Fibroblast of mammary gland (primary cell): ENCODE data around the gene TRIM41.

Source experiments
- DNase-seq: peaks from one replicate; pipeline ENCODE4 v3.0.0-alpha.2; 2010; ENCODE audit warnings: low read depth
- H3K4me3 ChIP-seq: 2 replicates; pipeline ENCODE4 v1.5.1; 2011; ENCODE audit warnings: low read depth, mild to moderate bottlenecking, low read length, moderate library complexity; ENCODE audit not compliant: control insufficient read depth
- TF ChIP-seq, protein P1 (sequence below): conservative IDR thresholded peaks from 2 replicates; pipeline ENCODE4 v1.5.1; 2011; ENCODE audit warnings: low read depth, low read length, inconsistent platforms; ENCODE audit not compliant: control insufficient read depth, insufficient read depth

TRIM41 gene

DNA sequence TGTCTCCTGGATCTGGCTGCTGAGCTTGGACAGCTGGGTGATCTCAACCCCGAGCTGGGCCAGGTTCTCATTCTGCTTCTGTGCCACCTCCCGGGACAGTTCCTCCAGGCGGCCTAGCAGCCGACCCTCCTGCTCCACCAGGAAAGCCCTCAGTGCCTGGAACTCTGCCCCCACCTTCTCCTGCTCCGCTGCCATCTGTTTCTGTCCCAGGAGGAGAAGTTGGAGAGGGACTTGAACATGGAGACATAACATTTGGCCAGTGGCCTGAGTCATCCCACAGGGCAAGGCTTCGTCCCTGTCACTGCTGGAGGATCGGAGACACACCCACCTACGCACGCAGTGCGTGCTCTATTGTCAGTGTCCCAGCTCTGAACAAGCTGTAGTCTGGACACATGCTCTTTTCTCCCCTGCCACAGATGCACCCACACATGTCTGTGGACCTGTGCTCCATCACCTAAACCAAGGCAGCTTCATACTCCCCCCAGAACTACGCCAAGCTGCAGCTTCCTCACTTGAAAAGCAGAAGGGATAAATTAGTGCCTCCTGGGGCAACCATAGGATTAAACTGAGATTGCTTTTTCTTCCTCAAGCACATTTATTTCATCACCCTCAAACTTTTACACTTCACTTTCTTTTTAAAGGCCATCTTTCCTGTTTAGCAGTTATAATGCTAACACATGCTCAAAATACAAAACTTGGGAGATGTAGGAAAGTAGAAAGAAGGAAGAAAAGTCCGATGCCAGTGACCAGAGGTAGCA is 23.0 kb upstream of the TRIM41 start:
- TF ChIP-seq, protein P1, sequence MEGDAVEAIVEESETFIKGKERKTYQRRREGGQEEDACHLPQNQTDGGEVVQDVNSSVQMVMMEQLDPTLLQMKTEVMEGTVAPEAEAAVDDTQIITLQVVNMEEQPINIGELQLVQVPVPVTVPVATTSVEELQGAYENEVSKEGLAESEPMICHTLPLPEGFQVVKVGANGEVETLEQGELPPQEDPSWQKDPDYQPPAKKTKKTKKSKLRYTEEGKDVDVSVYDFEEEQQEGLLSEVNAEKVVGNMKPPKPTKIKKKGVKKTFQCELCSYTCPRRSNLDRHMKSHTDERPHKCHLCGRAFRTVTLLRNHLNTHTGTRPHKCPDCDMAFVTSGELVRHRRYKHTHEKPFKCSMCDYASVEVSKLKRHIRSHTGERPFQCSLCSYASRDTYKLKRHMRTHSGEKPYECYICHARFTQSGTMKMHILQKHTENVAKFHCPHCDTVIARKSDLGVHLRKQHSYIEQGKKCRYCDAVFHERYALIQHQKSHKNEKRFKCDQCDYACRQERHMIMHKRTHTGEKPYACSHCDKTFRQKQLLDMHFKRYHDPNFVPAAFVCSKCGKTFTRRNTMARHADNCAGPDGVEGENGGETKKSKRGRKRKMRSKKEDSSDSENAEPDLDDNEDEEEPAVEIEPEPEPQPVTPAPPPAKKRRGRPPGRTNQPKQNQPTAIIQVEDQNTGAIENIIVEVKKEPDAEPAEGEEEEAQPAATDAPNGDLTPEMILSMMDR: no peak
- H3K4me3 ChIP-seq: no peak overlapping the region
- no peak for DNase-seq

DNA sequence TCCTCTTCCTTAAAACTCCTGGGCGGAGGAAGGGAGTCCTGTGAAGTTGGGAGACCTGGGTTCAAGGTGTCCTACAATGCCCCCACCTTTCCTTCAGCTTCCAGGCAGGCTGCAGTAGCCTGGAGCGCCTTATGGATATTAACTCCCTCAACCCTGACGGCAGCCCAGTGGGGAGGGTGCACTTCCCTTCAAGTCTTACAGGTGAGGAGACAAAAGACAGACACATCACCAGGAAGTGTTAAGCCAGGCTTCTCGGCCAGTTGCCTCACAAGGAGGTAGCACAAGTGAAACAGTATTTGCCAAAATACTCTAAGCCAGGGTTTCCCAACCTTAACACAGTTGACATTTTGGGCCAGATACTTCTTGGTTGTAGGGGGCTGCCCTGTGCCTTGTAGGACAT is 22.3 kb upstream of the TRIM41 start:
- no peak for DNase-seq
- TF ChIP-seq, protein P1: no peak
- no peak overlapping the region for H3K4me3 ChIP-seq

DNA sequence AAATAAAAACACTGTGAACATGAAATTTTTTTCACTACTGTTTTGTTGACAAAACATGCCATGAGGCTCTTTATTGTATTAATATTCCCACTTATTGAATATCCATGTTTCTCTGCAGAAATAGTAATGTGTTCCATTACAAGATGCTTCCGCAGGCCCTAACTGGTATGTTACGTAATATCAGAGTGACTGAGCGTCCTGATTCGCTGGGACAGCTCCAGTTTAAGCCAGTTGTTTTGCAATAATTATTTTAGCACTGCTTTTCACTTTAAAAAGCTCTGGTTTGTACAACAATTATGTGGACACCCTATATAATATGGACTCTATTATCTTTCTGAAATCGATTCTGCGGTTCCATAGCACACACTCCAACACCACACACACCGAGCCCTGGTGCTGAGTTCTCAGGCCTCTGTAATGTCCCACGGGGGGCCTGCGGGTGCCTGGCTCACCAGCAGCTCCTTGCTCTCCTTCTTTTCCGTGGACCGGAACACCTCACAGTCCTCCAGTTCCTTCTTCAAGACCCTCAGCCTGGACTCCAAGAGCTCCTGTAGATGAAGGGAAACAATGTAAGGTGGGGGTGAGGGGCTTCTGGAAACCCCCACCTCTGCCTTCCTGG is 19.9 kb upstream of the TRIM41 start:
- H3K4me3 ChIP-seq: peak overlapping the region; percentile 66
- TF ChIP-seq, protein P1: no peak
- DNase-seq: peak; percentile 69

DNA sequence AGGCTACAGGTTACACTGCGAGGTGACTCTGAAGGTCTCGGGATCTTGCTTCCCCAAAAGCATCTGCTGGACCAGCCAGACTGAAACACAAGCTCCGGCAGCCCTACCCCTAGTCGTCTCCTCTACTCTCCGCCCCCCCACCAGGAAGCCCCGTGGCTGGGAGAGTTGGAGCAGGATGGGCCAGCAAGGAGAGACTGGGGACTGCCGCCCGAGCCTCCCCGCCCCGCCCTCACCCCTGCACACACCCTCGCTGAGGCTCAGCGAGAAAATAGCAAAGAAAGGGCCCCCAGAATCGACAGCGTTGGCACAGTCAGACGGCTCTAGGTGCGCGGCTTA is 19.3 kb upstream of the TRIM41 start:
- peak overlapping the region; percentile 66 for H3K4me3 ChIP-seq
- TF ChIP-seq, protein P1: no peak
- DNase-seq: no peak

DNA sequence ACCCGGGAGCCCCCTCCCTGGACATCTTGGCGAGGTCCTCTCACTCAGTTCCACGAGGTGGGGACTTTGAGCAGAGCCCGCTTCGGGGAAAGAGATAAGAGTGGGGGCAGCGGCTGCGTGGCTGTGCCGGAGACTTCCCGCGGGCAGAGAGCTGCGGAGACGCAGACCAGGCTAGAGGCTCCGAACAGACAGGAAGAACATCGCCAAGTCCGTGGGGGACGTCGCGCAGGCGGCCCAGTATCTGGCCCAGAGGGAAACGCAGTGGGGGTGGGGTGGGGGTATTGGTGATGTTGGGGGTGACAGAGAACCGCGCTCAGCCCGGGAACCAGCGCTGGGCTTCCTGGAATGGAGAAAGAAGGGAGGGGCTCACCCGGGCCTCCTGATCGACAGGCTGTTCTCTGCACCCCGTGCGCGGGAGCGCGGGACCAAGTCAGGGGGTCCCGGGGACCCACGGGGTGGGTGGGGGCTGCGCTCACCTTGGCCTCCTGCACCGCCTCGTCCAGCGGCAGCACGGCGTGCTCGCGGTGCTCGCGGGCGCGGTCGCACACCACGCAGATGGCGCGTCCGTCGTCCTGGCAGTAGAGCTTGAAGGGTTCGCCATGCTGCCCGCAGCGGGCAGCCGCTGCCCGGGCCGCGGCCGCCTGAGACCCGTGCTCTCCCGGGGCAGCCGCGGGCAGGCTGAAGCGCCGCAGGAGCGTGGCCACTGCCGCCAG is 18.8 kb upstream of the TRIM41 start:
- TF ChIP-seq, protein P1: no peak
- DNase-seq: no peak
- peak overlapping the region; percentile 66 for H3K4me3 ChIP-seq

DNA sequence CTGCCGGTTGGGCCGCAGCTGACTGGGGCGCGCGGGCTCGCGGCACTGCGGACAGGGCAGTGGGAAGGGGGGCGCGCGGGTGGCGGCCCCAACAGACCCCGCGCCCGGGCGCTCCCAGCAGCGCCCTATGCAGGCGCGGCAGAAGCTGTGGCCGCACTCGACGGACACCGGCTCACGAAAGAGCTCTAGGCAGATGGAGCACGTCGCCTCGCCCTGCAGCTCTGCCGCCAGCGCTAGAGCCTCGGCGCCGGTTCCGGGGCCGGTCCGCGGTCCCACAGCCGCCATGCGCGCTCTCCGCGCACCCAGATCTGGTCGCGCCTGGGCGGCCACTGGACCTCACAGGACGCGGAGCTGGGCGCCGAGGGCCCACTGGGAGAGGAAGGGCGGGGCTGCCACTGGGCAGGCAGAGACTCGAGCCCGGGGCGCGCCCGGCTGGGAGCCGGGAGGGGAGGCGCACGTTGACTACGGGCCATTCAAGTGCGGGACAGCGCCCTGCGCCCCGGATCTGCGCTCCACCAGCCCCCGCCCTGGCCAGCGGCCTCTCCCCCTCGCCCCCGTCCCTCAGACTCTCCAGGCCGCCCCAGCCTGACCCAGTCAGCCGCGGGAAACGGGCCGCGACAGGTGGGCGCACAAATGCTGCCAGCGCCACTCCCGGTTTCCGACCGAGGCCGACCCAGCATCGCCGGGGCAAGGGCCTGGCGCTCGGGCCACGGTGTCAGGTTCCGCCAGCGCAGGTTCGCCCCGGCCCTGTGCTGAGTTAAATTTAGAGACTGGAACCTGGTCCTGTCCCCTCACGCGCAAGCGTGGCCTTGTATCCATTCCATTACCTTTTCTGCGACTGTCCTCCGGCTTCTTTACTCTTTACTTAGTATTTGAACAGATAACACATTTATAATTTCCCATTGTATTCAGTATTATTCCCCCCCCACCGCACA is 18.0 kb upstream of the TRIM41 start, which contains the start of gene TRIM7:
Gene TRIM7, minus strand, starts transcription at position 371 of the 935 bp plus-strand sequence. Its CDS starts 86 bp downstream, at position 285.
- TF ChIP-seq, protein P1: no peak
- peak; percentile 39 for DNase-seq
- H3K4me3 ChIP-seq: peak within 1 kb of the TSS; percentile 66
